ENCODE data around the gene RAPGEF4.

The RAPGEF4 gene

DNA sequence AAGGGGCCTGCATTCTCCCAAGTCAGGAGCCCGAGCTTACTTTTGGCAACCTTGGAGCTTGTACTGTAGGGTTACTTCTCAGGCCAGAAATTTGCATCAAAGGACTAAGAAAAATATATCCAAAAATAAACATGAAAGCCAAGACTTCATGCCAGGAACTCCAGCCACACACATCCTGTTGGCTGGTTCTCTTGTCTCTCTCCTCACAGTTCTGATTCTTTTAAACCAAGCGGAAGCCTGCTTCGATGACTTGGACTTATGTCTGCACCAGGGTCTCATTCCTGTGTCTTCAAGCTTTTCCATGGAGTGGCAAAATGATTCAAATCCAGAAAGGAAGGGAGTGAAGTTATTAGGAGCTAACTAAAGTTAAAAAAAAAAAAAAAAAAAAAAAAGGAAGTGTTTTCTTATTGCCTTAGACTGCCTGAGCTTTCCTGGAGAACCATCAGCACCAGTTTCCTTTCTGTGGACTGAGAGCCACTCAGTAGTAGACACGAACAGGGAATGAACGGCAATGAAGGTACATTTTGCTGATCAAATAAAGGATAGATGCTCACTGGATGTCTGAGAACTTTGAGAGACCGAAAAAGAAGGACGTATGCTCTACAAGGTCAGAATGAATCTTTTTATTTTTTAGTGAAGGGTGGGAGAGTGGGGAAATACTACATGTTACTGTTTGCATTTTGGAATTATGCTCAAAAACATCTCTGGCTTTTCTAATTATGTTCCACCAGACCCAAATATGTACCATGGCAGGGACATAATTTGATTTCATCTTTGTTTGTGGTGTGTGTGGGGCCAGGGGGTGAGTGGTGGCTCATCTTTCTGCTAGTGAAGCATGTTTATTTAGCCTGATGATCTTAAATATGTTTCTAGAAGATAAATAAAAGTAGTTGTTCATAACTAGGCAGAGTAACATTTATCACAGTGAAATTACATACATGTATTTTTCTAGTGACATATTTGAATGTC is 86.0 kb downstream of the RAPGEF4 start:
- Mint-ChIP-seq H3K36me3 (no peaks in the 10 kb centered on the region), H3K9me3 (no peaks in the 10 kb centered on the region), H3K27me3 (no peaks in the 10 kb centered on the region), H3K27ac (no peak overlapping the region), H3K4me3 (no peak overlapping the region), H3K4me1 (no peaks in the 10 kb centered on the region)

DNA sequence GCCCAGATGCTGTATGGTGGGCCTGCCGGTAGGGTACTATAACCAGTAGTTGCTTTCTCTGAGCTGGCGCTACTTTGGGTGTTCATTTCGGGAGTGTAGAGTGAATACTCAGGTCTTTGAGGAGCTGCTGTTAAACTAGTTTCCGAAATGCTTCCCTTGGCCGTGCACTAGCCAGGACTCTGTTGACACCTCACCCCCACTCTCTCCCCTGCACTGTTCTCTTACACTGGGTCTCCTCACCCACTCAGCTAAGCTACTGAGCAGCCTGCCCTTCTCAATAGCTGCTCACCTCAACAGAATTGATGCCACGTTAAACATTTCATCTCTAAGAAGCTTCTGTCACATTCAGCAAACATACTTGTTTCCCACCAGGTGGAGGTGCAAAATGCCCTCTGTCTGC is 86.9 kb downstream of the RAPGEF4 start:
- H3K27ac Mint-ChIP-seq = no peak overlapping the region
- H3K9me3 Mint-ChIP-seq = no peaks in the 10 kb centered on the region
- no peak overlapping the region for H3K4me3 Mint-ChIP-seq
- no peaks in the 10 kb centered on the region for H3K36me3 Mint-ChIP-seq
- no peaks in the 10 kb centered on the region for H3K27me3 Mint-ChIP-seq
- H3K4me1 Mint-ChIP-seq = no peaks in the 10 kb centered on the region

DNA sequence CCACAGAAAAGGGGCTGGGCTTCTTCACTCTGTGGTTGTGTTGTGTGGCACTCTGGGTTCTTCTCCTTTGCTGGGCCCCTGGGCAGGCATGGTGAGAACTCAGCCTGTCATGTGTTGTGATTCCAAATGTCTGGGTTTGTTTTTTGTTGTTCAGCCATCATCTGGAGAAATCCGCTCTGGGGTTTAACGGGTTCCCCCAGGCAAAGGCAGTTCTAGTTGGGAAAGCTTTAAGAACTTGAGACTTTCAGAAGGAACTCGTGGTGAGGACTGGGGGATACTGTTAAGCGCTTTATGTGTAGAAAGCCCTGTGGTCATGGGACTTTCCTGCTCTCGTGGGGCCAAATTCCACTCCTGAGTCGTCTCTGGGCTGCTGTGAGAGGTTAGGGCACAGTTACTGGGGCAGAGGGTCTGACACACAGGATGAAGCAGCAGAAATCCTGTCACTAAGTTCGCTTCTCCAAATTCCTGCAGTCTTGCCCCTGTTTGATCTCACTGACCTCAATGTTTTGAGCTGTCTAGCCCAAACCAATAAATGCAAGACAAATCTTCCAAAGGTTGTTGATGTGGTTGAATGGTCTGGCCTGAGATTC is 87.7 kb downstream of the RAPGEF4 start:
- Mint-ChIP-seq H3K27ac (no peak overlapping the region), H3K4me3 (no peak overlapping the region), H3K9me3 (no peaks in the 10 kb centered on the region), H3K27me3 (no peaks in the 10 kb centered on the region), H3K36me3 (no peaks in the 10 kb centered on the region), H3K4me1 (no peaks in the 10 kb centered on the region)

GRCh38 chr2:172826522-172826921 is 90.9 kb downstream of the RAPGEF4 start:
- Mint-ChIP-seq H3K4me1 (no peaks in the 10 kb centered on the region), H3K4me3 (no peak overlapping the region), H3K36me3 (no peaks in the 10 kb centered on the region), H3K27ac (no peak overlapping the region), H3K9me3 (no peaks in the 10 kb centered on the region), H3K27me3 (no peaks in the 10 kb centered on the region)

DNA sequence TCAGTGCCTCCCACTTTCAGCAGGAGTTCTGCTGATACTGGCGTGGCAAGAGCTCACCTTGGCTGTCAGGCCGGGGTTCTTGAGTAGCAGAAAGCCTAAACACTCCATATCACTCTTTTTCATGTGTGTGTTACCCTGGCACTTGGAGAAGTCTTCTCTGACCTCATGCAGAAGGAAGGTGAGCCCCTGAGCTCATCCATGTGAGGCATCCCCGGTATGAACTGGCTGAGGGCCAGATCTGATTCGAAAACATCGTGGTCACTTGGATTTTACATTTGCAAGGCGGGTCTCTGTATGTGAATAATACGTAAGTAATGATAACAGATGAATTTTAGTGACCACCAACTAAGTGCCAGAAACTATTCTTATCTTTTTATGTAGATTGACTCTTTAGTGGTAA is 93.6 kb downstream of the RAPGEF4 start:
- Mint-ChIP-seq H3K9me3 (no peaks in the 10 kb centered on the region), H3K36me3 (no peaks in the 10 kb centered on the region), H3K27ac (no peak overlapping the region), H3K4me1 (no peaks in the 10 kb centered on the region), H3K27me3 (no peaks in the 10 kb centered on the region), H3K4me3 (no peak overlapping the region)

GRCh38 chr2:172830482-172830881 is 94.8 kb downstream of the RAPGEF4 start:
- no peak overlapping the region for H3K27ac Mint-ChIP-seq
- H3K36me3 Mint-ChIP-seq = no peaks in the 10 kb centered on the region
- H3K4me3 Mint-ChIP-seq = no peak overlapping the region
- no peaks in the 10 kb centered on the region for H3K27me3 Mint-ChIP-seq
- no peaks in the 10 kb centered on the region for H3K9me3 Mint-ChIP-seq
- H3K4me1 Mint-ChIP-seq = no peaks in the 10 kb centered on the region

- H3K36me3 Mint-ChIP-seq = no peaks in the 10 kb centered on the region
Measured at GRCh38 chr2:172833898-172834297, 98.3 kb downstream of the RAPGEF4 start.

GRCh38 chr2:172834881-172835280 is 99.2 kb downstream of the RAPGEF4 start:
- H3K27me3 Mint-ChIP-seq = peaks cover 2% of the 10 kb centered on the region
- H3K4me3 Mint-ChIP-seq = no peak overlapping the region
- H3K36me3 Mint-ChIP-seq = no peaks in the 10 kb centered on the region
- H3K9me3 Mint-ChIP-seq = no peaks in the 10 kb centered on the region
- no peaks in the 10 kb centered on the region for H3K4me1 Mint-ChIP-seq
- H3K27ac Mint-ChIP-seq = no peak overlapping the region

More at GRCh38 chr2:172833898-172834297, 98.3 kb downstream of the RAPGEF4 start:
- no peak overlapping the region for H3K27ac Mint-ChIP-seq
- no peaks in the 10 kb centered on the region for H3K9me3 Mint-ChIP-seq
- no peaks in the 10 kb centered on the region for H3K4me1 Mint-ChIP-seq
- no peak overlapping the region for H3K4me3 Mint-ChIP-seq
- peaks cover 2% of the 10 kb centered on the region for H3K27me3 Mint-ChIP-seq

DNA sequence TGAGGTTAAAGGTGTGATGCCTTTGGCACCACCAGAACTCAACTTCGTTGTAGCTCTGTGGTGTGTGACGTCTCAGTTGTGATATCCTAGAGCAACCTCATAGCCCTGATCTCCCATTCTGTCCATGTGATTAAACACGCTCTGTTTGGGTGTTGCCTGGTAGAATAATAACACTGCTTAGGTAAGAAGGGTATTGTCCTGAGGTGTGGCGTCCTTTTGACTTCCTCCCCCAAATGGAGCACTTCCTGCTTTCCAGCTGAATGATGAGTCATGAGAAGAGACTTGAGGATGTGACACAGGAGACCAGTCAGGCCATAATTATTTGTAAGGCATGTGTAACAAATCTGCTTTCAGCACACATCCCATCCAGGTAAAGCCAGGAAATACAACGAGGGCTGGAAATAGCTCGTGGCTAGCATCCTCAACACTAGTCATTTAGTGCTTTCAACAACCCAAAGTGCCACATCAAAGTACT is 100.7 kb downstream of the RAPGEF4 start:
- no peak overlapping the region for H3K4me3 Mint-ChIP-seq
- H3K36me3 Mint-ChIP-seq = no peaks in the 10 kb centered on the region
- H3K27me3 Mint-ChIP-seq = peaks cover 2% of the 10 kb centered on the region
- no peak overlapping the region for H3K27ac Mint-ChIP-seq
- H3K9me3 Mint-ChIP-seq = no peaks in the 10 kb centered on the region
- H3K4me1 Mint-ChIP-seq = no peaks in the 10 kb centered on the region

- Mint-ChIP-seq H3K27ac (no peak overlapping the region), H3K27me3 (peaks cover 3% of the 10 kb centered on the region), H3K36me3 (no peaks in the 10 kb centered on the region), H3K4me1 (no peaks in the 10 kb centered on the region), H3K4me3 (no peak overlapping the region), H3K9me3 (no peaks in the 10 kb centered on the region)
Measured at GRCh38 chr2:172836827-172837226, 101.2 kb downstream of the RAPGEF4 start.

DNA sequence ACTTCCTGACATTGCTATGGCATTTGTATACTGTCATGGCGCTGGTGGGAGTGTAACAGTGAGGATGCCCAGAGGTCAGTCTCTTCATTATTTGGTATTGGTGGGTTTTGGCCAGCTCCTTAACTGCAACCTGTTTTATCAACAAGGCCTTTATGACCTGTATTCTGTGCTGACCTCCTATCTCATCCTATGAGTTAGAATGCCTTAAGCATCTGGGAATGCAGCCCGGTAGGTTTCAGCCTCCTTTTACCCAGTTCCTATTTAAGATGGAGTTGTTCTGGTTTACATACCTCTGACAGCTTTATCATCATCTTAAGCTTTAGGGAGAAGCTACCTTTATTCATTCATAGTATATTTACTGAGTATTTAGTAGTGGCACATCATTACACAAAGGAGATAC is 103.8 kb downstream of the RAPGEF4 start:
- Mint-ChIP-seq H3K36me3 (no peaks in the 10 kb centered on the region), H3K4me3 (no peak overlapping the region), H3K27ac (no peak overlapping the region), H3K27me3 (peaks cover 3% of the 10 kb centered on the region), H3K9me3 (no peaks in the 10 kb centered on the region), H3K4me1 (no peaks in the 10 kb centered on the region)

DNA sequence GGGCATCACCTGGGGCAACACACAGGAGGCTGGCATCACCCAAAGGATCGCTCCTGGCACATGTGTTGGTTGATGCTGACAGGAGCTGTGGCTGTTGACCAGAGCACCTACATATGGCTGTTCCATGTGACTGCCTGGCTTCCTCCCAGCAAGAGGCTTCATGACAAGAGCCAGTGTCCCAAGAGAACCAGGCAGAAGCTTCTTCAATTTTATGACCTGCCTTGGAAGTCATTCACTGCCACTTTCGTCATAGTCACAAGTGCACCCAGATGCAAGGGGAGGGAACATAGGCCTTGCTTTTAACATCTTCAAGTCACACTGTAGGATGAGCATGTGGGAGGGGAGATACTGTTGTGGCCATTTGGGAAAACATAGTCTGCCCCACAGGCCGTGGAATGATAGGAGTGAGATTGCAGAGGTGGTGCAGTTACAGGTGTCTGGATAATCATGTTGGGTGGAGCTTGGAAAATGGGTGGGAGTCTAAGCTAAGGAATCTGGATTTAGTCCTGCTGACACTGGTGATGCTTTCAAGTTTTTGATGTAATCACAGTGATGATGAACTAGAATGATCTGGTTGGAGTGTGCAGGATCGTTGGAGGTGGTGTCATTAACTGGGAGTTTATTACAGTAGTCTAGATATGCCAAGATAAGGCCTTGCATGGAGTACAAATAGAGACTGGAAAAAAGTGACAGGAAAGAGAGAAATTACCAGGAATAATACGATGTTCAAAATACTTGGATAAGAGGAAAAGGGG is 107.0 kb downstream of the RAPGEF4 start:
- Mint-ChIP-seq H3K36me3 (no peaks in the 10 kb centered on the region), H3K4me1 (no peaks in the 10 kb centered on the region), H3K27ac (no peak overlapping the region), H3K27me3 (peaks cover 1% of the 10 kb centered on the region), H3K9me3 (no peaks in the 10 kb centered on the region), H3K4me3 (no peak overlapping the region)

DNA sequence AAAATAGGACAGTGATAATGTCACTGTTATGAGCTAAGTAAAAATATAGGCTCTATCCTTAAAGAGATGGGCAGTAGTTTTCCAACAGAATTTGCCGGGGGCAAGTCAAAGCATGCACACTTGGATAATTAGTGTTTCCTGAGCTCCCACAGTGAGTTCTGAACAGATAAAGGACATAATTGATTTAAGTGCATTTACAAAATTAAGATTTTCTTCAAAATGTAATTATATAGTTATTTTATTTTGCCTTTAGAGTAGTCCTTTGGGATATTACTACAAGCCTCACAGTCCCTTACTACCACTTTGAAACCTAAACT is 107.6 kb downstream of the RAPGEF4 start:
- no peaks in the 10 kb centered on the region for H3K4me1 Mint-ChIP-seq
- no peaks in the 10 kb centered on the region for H3K36me3 Mint-ChIP-seq
- no peak overlapping the region for H3K27ac Mint-ChIP-seq
- H3K4me3 Mint-ChIP-seq = no peak overlapping the region
- H3K9me3 Mint-ChIP-seq = no peaks in the 10 kb centered on the region
- H3K27me3 Mint-ChIP-seq = peaks cover 1% of the 10 kb centered on the region

- Mint-ChIP-seq H3K27ac (no peak overlapping the region), H3K4me3 (no peak overlapping the region), H3K4me1 (no peaks in the 10 kb centered on the region), H3K27me3 (peaks cover 1% of the 10 kb centered on the region), H3K36me3 (no peaks in the 10 kb centered on the region), H3K9me3 (no peaks in the 10 kb centered on the region)
Measured at GRCh38 chr2:172843902-172844715, 108.5 kb downstream of the RAPGEF4 start.

- Mint-ChIP-seq H3K4me1 (no peaks in the 10 kb centered on the region), H3K36me3 (no peaks in the 10 kb centered on the region), H3K4me3 (no peak overlapping the region), H3K9me3 (no peaks in the 10 kb centered on the region), H3K27ac (no peak overlapping the region), H3K27me3 (peaks cover 1% of the 10 kb centered on the region)
Measured at GRCh38 chr2:172845028-172845630, 109.5 kb downstream of the RAPGEF4 start.

Measured in activated naive CD4-positive, alpha-beta T cell treated with anti-CD3 and anti-CD28 coated beads, Interleukin-2, amount 50 U/mL, for 24 hours (primary cell).